Activated naive CD4-positive, alpha-beta T cell treated with anti-CD3 and anti-CD28 coated beads for 36 hours (primary cell): Measurements from ENCODE around the gene TM4SF5. TPM values are rescaled to one million over a fixed set of nuclear protein-coding genes. Genes with fewer than 3 reads are reported as not detected.
A peak's percentile ranks its signal among the peaks of the same experiment; 100 is the strongest.

Experiments
- CTCF ChIA-PET: fragments of 350-600 bp; sonication (Branson Sonifier 250); formaldehyde crosslinking; loops from one replicate; lab custom pipeline; 2021; ENCODE audit warnings: antibody characterized with exemption; lab: Charles Lee
- DNase-seq: peaks from one replicate; pipeline ENCODE4 v3.0.0-alpha.2; 2020
- H3K27ac Mint-ChIP-seq: one replicate; pipeline ENCODE4 v1.8.0; 2021; ENCODE audit warnings: mild to moderate bottlenecking, mixed read lengths
- H3K27me3 Mint-ChIP-seq: one replicate; pipeline ENCODE4 v1.8.0; 2021; ENCODE audit warnings: low read depth, mixed read lengths
- H3K36me3 Mint-ChIP-seq: one replicate; pipeline ENCODE4 v1.8.0; 2021; ENCODE audit warnings: low read depth, mixed read lengths
- H3K4me1 Mint-ChIP-seq: one replicate; pipeline ENCODE4 v1.8.0; 2021; ENCODE audit warnings: low read depth, mixed read lengths
- H3K4me3 Mint-ChIP-seq: one replicate; pipeline ENCODE4 v1.8.0; 2021; ENCODE audit warnings: mild to moderate bottlenecking, moderate library complexity, mixed read lengths
- H3K9me3 Mint-ChIP-seq: one replicate; pipeline ENCODE4 v1.8.0; 2021; ENCODE audit warnings: mixed read lengths
- intact Hi-C: fragments of 100-400 bp; cut with micrococcal nuclease; formaldehyde crosslinking; loops from one replicate; pipeline ENCODE4 v1.15.1; 2023
- total RNA-seq, 2 experiments: library from RNA; stranded (reverse); gene quantifications; one replicate each; pipeline ENCODE4 v1.2.3, GENCODE V29; 2021

TM4SF5 gene, protein sequence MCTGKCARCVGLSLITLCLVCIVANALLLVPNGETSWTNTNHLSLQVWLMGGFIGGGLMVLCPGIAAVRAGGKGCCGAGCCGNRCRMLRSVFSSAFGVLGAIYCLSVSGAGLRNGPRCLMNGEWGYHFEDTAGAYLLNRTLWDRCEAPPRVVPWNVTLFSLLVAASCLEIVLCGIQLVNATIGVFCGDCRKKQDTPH
- total RNA-seq, result not detected

DNA sequence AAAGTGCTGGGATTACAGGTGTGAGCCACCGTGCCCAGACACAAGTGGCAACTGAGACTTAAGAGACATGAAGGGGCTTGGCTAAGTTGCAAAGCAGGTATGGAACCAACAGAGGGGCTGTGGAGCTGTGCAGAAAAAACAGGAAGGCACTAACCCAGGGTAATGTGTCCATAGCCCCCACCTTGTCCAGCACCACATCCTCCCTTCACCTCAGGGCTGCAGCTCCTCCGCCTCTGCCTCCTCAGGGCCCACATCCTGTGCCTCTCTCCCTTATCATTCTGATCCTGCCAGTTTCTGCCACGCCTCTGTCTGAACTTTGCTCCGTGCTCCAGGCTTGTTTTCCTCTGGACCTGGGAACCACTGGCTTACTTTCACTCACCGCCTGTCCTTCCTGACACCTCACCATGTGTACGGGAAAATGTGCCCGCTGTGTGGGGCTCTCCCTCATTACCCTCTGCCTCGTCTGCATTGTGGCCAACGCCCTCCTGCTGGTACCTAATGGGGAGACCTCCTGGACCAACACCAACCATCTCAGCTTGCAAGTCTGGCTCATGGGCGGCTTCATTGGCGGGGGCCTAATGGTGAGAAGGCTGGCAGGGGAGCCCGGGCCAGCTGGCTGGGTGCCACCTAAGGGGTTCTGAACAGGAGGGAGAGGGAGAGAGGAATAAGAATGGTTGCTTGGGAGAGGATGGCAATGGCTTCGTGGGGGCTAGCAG lies at the start of gene TM4SF5:
Gene TM4SF5 (plus strand): TSS at position 368 of the 716 bp plus-strand sequence. CDS start 37 bp downstream, at position 405.
- peak; percentile 21 for DNase-seq
- H3K27me3 Mint-ChIP-seq, result no peaks in the 10 kb centered on the region
- no peak within 1 kb of the TSS for H3K27ac Mint-ChIP-seq
- H3K4me1 Mint-ChIP-seq, result peaks cover 2% of the 10 kb centered on the region
- intact Hi-C loops, result no loop called here
- H3K9me3 Mint-ChIP-seq, result no peaks in the 10 kb centered on the region
- H3K4me3 Mint-ChIP-seq, result no peak within 1 kb of the TSS
- CTCF ChIA-PET, result no interaction called here
- H3K36me3 Mint-ChIP-seq, result no peaks in the 10 kb centered on the region

DNA sequence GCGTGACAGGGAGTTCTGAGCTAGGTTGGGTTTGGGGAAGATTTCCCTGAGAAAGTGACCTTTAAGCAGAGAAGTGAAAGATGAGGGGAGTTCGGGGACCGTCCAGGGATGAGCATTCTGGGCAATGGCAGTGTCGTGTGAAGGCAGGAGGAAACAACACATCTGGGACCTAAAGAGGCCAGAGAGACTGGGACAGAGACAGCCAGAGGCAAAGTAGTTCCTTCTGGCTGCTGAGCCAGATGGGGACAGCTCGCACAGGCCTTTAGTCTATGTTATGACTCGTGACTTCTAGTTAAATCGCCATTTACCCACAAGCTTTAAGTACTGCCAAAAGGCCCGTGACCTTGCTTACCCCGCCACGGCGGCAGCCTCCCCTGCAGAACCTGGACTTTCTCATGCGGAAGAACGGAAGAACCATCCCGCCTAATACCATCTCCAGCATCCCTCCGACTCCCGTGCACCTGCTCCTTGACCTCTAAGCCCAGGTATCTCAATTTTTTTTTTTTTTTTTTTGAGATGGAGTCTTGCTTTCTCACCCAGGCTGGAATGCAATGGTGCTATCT lies 48.9 kb upstream of the TM4SF5 start:
- CTCF ChIA-PET, result interaction anchor here (0.6 kb wide), 1 partner anchor 146 kb away, joined by 4 read pairs; no protein-coding TSS in a partner anchor
- no peaks in the 10 kb centered on the region for H3K9me3 Mint-ChIP-seq
- no peak overlapping the region for H3K27ac Mint-ChIP-seq
- no peak overlapping the region for H3K4me3 Mint-ChIP-seq
- peaks cover 7% of the 10 kb centered on the region for H3K4me1 Mint-ChIP-seq
- intact Hi-C loops, result no loop called here
- peaks cover 15% of the 10 kb centered on the region for H3K36me3 Mint-ChIP-seq
- no peak for DNase-seq
- H3K27me3 Mint-ChIP-seq, result no peaks in the 10 kb centered on the region

DNA sequence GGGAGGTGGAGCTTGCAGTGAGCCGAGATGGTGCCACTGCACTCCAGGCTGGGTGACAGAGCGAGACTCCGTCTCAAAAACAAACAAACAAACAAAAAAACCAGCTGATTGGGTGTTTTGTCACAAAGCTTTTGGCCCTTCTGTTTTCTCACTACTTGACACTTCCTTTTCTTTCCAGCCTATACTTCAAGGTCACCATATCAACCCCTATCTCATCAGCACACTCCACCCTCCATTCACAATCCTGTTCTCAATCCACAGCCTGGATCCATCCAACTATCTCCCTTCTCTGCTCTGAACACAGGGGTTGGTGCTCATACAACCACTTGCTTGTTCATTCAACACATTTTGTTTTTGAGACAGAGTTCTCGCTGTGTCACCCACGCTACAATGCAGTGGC lies 47.0 kb upstream of the TM4SF5 start:
- H3K4me1 Mint-ChIP-seq, result peaks cover 20% of the 10 kb centered on the region
- H3K27me3 Mint-ChIP-seq, result no peaks in the 10 kb centered on the region
- H3K4me3 Mint-ChIP-seq, result no peak overlapping the region
- CTCF ChIA-PET, result interaction anchor here (0.7 to 1.5 kb wide), 2 partner anchors 11 to 14 kb away, joined by 3 read pairs; partner anchors contain the start of gene ARRB2
- H3K27ac Mint-ChIP-seq, result no peak overlapping the region
- intact Hi-C loops, result no loop called here
- no peaks in the 10 kb centered on the region for H3K9me3 Mint-ChIP-seq
- DNase-seq, result no peak
- H3K36me3 Mint-ChIP-seq, result peaks cover 7% of the 10 kb centered on the region

DNA sequence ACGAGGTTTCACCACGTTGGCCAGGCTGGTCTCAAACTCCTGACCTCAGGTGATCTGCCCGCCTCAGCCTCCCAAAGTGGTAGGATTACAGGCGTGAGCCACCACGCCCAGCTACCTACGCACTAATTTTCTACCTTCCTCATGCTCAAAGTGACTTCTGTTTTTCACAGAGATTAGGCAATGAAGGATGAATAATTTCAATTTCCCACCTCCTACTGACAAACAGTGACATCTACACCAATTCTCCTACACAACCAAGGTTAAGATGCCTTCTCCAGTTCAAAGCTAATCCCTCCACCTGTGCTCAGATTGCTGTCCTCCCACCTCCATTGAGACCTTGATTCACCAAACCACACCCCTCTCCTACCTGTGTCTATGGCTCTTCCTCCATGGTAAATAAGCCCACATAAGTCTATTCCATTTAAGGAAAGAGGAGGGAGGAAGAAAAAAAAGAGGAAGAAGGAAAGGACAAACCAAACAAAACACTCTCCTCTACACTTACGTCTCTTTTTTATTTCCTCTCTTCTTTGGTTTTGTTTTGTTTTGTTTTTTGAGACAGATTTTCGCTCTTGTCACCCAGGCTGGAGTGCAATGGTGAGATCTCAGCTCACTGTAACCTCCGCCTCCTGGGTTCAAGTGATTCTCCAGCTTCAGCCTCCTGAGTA lies 45.9 kb upstream of the TM4SF5 start:
- intact Hi-C loops, result no loop called here
- CTCF ChIA-PET, result interaction anchor here (0.6 to 1.5 kb wide), 3 partner anchors 9 to 297 kb away, joined by 3 read pairs; no protein-coding TSS in a partner anchor
- H3K27me3 Mint-ChIP-seq, result no peaks in the 10 kb centered on the region
- H3K9me3 Mint-ChIP-seq, result no peaks in the 10 kb centered on the region
- peaks cover 24% of the 10 kb centered on the region for H3K4me1 Mint-ChIP-seq
- H3K4me3 Mint-ChIP-seq, result no peak overlapping the region
- DNase-seq, result no peak
- H3K27ac Mint-ChIP-seq, result peak overlapping the region; percentile 25
- peaks cover 5% of the 10 kb centered on the region for H3K36me3 Mint-ChIP-seq

DNA sequence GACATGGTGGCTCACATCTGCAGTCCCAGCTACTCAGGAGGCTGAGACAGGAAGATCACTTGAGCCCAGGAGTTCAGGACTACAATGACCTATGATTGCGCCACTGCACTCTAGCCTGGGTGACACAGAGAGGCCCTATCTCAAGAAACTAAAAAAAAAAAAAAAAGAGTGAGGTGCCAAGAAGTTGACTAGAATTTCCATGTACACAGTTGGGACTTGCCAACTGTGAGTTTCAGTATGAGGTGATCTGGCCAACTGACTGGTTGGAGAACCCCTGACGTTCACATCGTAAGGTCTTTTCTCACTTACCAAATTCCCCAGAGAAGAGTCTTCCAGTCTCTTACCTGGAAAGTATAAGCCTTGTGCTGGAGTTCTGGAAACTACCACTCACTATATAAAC lies 43.6 kb upstream of the TM4SF5 start:
- intact Hi-C loops, result no loop called here
- DNase-seq, result peak; percentile 70
- Mint-ChIP-seq H3K4me3 (peak overlapping the region; percentile 26), H3K4me1 (peaks cover 35% of the 10 kb centered on the region), H3K27me3 (no peaks in the 10 kb centered on the region), H3K9me3 (no peaks in the 10 kb centered on the region), H3K27ac (peak overlapping the region; percentile 80), H3K36me3 (no peaks in the 10 kb centered on the region)
- CTCF ChIA-PET, result interaction anchor here (0.6 to 1.6 kb wide), 2 partner anchors 62 to 252 kb away, joined by 3 to 4 read pairs; no protein-coding TSS in a partner anchor

DNA sequence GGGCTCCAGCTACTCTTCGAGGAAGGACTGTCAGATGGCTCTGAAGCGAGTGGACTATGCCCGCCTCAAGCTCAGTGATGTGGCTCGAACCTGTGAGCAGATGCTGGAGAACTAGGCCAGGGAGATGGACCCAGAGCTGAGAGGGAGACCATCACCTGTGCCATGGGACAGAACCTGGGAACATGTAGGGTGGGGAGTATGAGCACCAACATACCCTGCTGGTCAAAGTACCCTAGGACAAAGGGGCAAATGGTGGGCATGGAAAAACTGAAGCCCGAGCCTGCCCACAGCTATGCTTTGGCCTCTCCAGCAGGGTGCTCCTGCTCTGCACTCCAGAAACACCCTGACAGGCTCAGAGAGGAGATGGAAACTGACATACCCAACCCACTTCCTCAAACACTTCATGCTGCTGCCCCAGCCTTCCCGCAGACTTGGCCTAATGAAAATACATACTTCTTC lies 38.6 kb upstream of the TM4SF5 start:
- Mint-ChIP-seq H3K36me3 (no peaks in the 10 kb centered on the region), H3K4me3 (no peak overlapping the region), H3K27me3 (peaks cover 1% of the 10 kb centered on the region), H3K4me1 (peaks cover 32% of the 10 kb centered on the region), H3K9me3 (no peaks in the 10 kb centered on the region), H3K27ac (no peak overlapping the region)
- CTCF ChIA-PET, result interaction anchor here (0.6 to 1.9 kb wide), 5 partner anchors 19 to 167 kb away, joined by 3 to 8 read pairs (median 3); partner anchors contain the start of genes C17orf107 and PSMB6
- intact Hi-C loops, result no loop called here
- DNase-seq, result peak; percentile 39

DNA sequence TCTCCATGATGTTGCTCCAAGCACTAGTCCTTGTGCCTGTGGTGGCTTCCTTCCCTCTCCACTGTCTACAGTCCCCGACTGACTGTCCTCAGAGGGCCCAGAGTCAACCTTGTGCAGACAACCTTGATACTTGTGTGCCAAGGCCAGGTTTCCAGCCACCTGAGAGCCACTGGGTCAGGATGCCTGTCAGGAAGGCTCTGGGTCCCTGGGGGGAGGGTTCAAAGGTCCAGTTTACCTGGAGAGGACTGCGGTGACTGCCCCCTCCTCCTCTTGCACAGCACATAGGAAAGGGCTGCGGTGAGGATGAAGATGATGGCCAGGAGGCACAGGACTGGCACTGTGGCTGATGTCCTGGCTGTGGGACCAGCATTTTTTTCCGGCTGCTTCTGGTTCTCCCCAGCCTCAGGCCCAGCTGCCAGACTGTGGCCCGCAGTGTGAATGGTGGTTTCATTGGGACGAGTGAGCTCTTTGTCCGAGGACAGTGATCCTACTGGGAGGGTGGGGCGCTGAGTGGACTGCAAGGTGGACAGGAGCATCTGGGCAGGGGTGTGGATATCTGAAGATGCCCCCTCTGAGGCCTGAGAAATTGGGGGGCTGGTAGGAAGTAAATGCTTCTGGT lies 36.7 kb upstream of the TM4SF5 start:
- H3K27ac Mint-ChIP-seq, result no peak overlapping the region
- intact Hi-C loops, result no loop called here
- no peaks in the 10 kb centered on the region for H3K9me3 Mint-ChIP-seq
- peaks cover 33% of the 10 kb centered on the region for H3K4me1 Mint-ChIP-seq
- peaks cover 9% of the 10 kb centered on the region for H3K27me3 Mint-ChIP-seq
- H3K36me3 Mint-ChIP-seq, result no peaks in the 10 kb centered on the region
- H3K4me3 Mint-ChIP-seq, result no peak overlapping the region
- no peak for DNase-seq
- CTCF ChIA-PET, result no interaction called here

DNA sequence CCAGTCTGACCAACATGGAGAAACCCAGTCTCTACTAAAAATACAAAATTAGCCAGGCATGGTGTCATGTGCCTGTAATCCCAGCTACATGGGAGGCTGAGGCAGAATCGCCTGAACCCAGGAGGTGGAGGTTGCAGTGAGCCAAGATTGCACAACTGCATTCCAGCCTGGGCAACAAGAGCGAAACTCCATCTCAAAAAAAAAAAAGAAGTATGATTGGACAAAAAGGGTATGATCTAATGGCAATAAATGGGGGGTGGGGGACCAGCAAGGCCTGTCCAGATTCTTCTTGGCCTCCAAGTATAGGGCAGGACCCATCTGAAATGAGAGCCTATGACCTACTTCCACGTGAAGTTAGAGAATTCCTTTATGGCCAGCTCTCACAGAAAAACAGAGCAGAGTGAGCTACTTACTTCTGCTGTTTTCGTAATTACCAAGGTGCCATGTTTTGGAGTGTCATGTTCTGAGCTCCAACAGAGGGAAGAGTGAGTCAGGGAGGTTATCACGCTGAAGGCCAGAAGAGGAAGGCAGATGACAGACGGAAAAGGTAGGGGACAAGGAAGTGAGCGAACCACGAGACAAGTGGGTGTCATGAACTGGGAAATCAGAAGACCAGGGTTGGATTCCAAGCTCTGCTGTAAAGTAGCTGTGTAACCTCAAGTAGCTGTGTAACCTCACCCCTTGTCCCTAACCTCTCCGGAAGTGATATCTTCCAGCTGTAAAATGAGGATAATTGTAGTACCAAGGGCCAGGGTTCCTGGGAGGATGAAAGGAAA lies 35.6 kb upstream of the TM4SF5 start:
- H3K27me3 Mint-ChIP-seq, result peaks cover 18% of the 10 kb centered on the region
- CTCF ChIA-PET, result interaction anchor here (0.6 to 0.9 kb wide), 4 partner anchors 25 to 167 kb away, joined by 3 read pairs; partner anchors contain the start of gene CHRNE
- no peak overlapping the region for H3K4me3 Mint-ChIP-seq
- H3K9me3 Mint-ChIP-seq, result no peaks in the 10 kb centered on the region
- no peak overlapping the region for H3K27ac Mint-ChIP-seq
- intact Hi-C loops, result no loop called here
- no peaks in the 10 kb centered on the region for H3K36me3 Mint-ChIP-seq
- H3K4me1 Mint-ChIP-seq, result peaks cover 31% of the 10 kb centered on the region
- no peak for DNase-seq

DNA sequence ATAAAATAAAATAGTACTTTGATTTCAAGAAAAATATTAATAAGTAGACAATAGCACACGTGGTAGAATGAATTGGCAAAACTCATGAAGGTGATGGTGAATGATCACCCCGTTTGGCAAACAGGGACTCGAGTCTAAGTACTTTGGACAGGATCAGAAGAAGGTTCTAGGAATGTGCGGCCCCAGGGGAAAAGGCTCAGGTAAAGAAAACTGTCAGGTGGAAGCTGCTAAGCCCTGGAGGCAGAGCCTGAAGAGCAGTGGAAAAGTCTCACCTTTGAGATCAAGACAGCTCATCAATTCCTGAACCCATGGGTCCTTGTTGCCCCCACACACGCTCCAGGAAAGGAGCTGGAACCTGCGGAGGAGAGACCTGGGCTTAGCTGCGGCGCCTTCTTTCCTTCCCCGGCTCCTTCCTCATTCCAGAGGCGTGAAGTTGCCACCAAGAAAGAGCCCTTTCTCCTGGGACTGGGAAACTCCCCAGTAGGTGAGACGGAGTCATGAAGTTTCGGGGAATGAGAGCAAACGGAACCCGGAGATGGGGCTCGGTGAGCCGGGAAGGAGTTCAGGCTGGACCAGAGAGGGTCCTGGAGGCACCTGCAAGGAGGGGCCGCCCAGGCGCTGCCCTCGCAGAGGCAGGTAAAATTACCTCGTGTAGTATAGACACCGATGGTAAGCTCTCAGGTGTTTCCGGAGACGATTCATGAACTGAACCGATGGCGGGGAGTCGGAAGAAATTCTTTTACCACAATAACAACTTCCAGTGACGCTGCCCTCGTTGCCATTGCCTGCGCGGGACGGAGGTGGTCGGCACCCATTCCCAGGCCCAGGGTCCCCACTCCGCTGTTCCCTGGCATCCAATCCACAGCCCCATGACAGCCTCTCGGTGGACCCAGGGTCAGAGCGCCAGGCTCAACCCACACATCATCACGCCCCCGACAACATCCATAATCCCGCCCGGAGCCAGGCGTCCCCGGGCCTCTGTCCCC lies 33.3 kb upstream of the TM4SF5 start:
- CTCF ChIA-PET, result interaction anchor here (0.6 kb wide), 1 partner anchor 174 kb away, joined by 3 read pairs; no protein-coding TSS in a partner anchor
- Mint-ChIP-seq H3K4me3 (peak overlapping the region; percentile 72), H3K36me3 (no peaks in the 10 kb centered on the region), H3K4me1 (peaks cover 20% of the 10 kb centered on the region), H3K27me3 (peaks cover 18% of the 10 kb centered on the region), H3K27ac (no peak overlapping the region), H3K9me3 (no peaks in the 10 kb centered on the region)
- peak; percentile 24 for DNase-seq
- intact Hi-C loops, result loop anchor here (2.0 kb wide), 1 partner anchor 52 kb away; no protein-coding TSS in a partner anchor
